Suprapubic skin (tissue), 4 donors: ENCODE data around the gene CHRDL2.

Source experiments
- POLR2A ChIP-seq, 2 donors: fragments of 450-650 bp; IDR thresholded peaks; one replicate each; pipeline ENCODE4 v1.6.1; 2017; ENCODE audit warnings: antibody characterized with exemption in 2 of 2, mild to moderate bottlenecking in 2 of 2, moderate library complexity in 2 of 2
- POLR2AphosphoS5 ChIP-seq, 3 donors: sonication (generic); formaldehyde crosslinking; IDR thresholded peaks; one replicate each; pipeline ENCODE4 v1.6.1; 2017; ENCODE audit warnings: antibody characterized with exemption in 3 of 3
- TF ChIP-seq, protein P1 (sequence below), 2 donors: fragments of 200-600 bp in 1 of 2; fragments of 450-650 bp in 1 of 2; sonication (generic) in 1 of 2; IDR thresholded peaks; one replicate each; pipeline ENCODE4 v1.5.1; 2016 to 2019; ENCODE audit warnings: antibody characterized with exemption in 2 of 2, mild to moderate bottlenecking in 1 of 2, moderate library complexity in 1 of 2

DNA sequence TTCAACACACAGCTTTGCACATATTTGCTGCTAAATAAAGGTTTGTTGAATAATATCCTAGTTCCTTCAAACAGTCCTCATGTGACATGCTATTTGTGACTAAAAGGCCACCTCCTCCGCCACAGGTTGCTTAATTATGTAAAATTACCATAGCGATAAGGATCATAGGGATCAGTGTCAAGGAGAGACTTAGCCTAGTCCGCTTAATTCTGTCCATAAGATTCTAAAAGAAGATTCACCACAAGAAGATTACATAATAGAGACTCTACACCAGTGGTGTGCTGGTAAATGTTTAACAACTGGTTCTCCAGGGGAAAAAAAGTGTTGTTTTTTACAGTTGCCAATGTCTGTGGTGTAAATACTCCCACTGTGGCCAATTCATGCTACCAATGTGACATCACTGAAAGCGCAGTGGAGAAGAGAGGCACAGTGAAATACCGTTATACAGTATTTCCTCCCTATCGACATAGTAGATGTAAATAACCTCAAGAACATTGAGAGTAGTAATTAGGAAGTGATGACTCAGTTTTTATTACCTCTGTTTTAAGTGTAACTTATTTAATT, 4.2 kb upstream of the CHRDL2 start:
- TF ChIP-seq POLR2A (IDR thresholded peaks at IDR 0.05) (no peak), POLR2AphosphoS5 (IDR thresholded peaks at IDR 0.05) (no peak)
- TF ChIP-seq, protein P1, sequence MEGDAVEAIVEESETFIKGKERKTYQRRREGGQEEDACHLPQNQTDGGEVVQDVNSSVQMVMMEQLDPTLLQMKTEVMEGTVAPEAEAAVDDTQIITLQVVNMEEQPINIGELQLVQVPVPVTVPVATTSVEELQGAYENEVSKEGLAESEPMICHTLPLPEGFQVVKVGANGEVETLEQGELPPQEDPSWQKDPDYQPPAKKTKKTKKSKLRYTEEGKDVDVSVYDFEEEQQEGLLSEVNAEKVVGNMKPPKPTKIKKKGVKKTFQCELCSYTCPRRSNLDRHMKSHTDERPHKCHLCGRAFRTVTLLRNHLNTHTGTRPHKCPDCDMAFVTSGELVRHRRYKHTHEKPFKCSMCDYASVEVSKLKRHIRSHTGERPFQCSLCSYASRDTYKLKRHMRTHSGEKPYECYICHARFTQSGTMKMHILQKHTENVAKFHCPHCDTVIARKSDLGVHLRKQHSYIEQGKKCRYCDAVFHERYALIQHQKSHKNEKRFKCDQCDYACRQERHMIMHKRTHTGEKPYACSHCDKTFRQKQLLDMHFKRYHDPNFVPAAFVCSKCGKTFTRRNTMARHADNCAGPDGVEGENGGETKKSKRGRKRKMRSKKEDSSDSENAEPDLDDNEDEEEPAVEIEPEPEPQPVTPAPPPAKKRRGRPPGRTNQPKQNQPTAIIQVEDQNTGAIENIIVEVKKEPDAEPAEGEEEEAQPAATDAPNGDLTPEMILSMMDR (IDR thresholded peaks at IDR 0.05), result no peak
